MG63 (cell line): ENCODE measurements around the gene SUMO2. TPM values are rescaled to one million over a fixed set of nuclear protein-coding genes. Genes with fewer than 3 reads are reported as not detected.
"Not testable (repeated sequence)": the region's sequence is repeated elsewhere in the genome, so short reads cannot be mapped to it uniquely, and the experiment has no call there.

Source experiments
- DNase-seq: peaks from one replicate; pipeline ENCODE4 v3.0.0-alpha.2; 2020
- H3K27me3 ChIP-seq: fragments of 250-450 bp; sonication (Bioruptor Pico); 2 replicates; pipeline ENCODE4 v1.5.1; 2020; ENCODE audit warnings: mild to moderate bottlenecking, moderate library complexity
- H3K36me3 ChIP-seq: fragments of 250-450 bp; sonication (Bioruptor Pico); 2 replicates; pipeline ENCODE4 v1.5.1; 2020; ENCODE audit warnings: mild to moderate bottlenecking, moderate library complexity
- H3K4me3 ChIP-seq: fragments of 250-450 bp; sonication (Bioruptor Pico); 2 replicates; pipeline ENCODE4 v1.5.1; 2020; ENCODE audit warnings: mild to moderate bottlenecking, moderate library complexity
- H3K9me3 ChIP-seq: fragments of 250-450 bp; sonication (Bioruptor Pico); 2 replicates; pipeline ENCODE4 v1.5.1; 2020; ENCODE audit warnings: mild to moderate bottlenecking, moderate library complexity
- total RNA-seq: library from RNA; depleted of rRNA; stranded (reverse); fragments of >200 nt; shearing (Covaris generic); gene quantifications from 2 replicates; pipeline ENCODE4 v1.2.3, GENCODE V29; 2014; ENCODE audit warnings: low replicate concordance; rRNA removed

Gene SUMO2
- total RNA-seq = 145 and 181 TPM in 2 replicates

- Histone ChIP-seq H3K27me3 (no peaks in the 10 kb centered on the region), H3K9me3 (no peaks in the 10 kb centered on the region), H3K36me3 (peaks cover 39% of the 10 kb centered on the region), H3K4me3 (peak within 1 kb of the TSS; percentile 84)
- DNase-seq = peak; percentile 93
These were observed at the start of gene SUMO2 for GRCh38 chr17:75182569-75183436. Gene SUMO2, minus strand, starts transcription at chr17:75182959. Its CDS starts 125 bp downstream, at chr17:75182834.

- no peak for DNase-seq
- Histone ChIP-seq H3K27me3 (no peaks in the 10 kb centered on the region), H3K9me3 (no peaks in the 10 kb centered on the region), H3K4me3 (no peak overlapping the region), H3K36me3 (peaks cover 80% of the 10 kb centered on the region)
These were observed 49.1 kb upstream of the SUMO2 start for GRCh38 chr17:75231741-75232464.

- no peaks in the 10 kb centered on the region for H3K27me3 ChIP-seq
- no peak overlapping the region for H3K4me3 ChIP-seq
- DNase-seq = no peak
- H3K36me3 ChIP-seq = peaks cover 81% of the 10 kb centered on the region
- H3K9me3 ChIP-seq = no peaks in the 10 kb centered on the region
These were observed 48.3 kb upstream of the SUMO2 start for GRCh38 chr17:75231071-75231470.

- H3K27me3 ChIP-seq = no peaks in the 10 kb centered on the region
- H3K9me3 ChIP-seq = no peaks in the 10 kb centered on the region
- DNase-seq = no peak
- H3K36me3 ChIP-seq = peaks cover 80% of the 10 kb centered on the region
- no peak overlapping the region for H3K4me3 ChIP-seq
These were observed 46.1 kb upstream of the SUMO2 start for GRCh38 chr17:75228847-75229246.

GRCh38 chr17:75228305-75228704, 45.5 kb upstream of the SUMO2 start:
- peaks cover 82% of the 10 kb centered on the region for H3K36me3 ChIP-seq
- DNase-seq = no peak
- H3K27me3 ChIP-seq = no peaks in the 10 kb centered on the region
- no peaks in the 10 kb centered on the region for H3K9me3 ChIP-seq
- H3K4me3 ChIP-seq = no peak overlapping the region

- Histone ChIP-seq H3K9me3 (no peaks in the 10 kb centered on the region), H3K36me3 (peaks cover 83% of the 10 kb centered on the region), H3K4me3 (no peak overlapping the region), H3K27me3 (no peaks in the 10 kb centered on the region)
- DNase-seq = no peak
These were observed 45.0 kb upstream of the SUMO2 start for GRCh38 chr17:75227729-75228128.

GRCh38 chr17:75225016-75225415, 42.3 kb upstream of the SUMO2 start:
- H3K9me3 ChIP-seq = no peaks in the 10 kb centered on the region
- no peaks in the 10 kb centered on the region for H3K27me3 ChIP-seq
- H3K4me3 ChIP-seq = no peak overlapping the region
- no peak for DNase-seq
- peaks cover 82% of the 10 kb centered on the region for H3K36me3 ChIP-seq

- Histone ChIP-seq H3K9me3 (no peaks in the 10 kb centered on the region), H3K27me3 (no peaks in the 10 kb centered on the region), H3K4me3 (no peak overlapping the region), H3K36me3 (peaks cover 88% of the 10 kb centered on the region)
- DNase-seq = no peak
These were observed 37.1 kb upstream of the SUMO2 start for GRCh38 chr17:75219815-75220214.

GRCh38 chr17:75218131-75218530, 35.4 kb upstream of the SUMO2 start:
- H3K9me3 ChIP-seq = no peaks in the 10 kb centered on the region
- peaks cover 90% of the 10 kb centered on the region for H3K36me3 ChIP-seq
- DNase-seq = no peak
- no peak overlapping the region for H3K4me3 ChIP-seq
- H3K27me3 ChIP-seq = no peaks in the 10 kb centered on the region

GRCh38 chr17:75209061-75209460, 26.3 kb upstream of the SUMO2 start:
- Histone ChIP-seq H3K4me3 (no peak overlapping the region), H3K27me3 (no peaks in the 10 kb centered on the region), H3K9me3 (no peaks in the 10 kb centered on the region), H3K36me3 (peaks cover 54% of the 10 kb centered on the region)
- DNase-seq = no peak

GRCh38 chr17:75208161-75208560, 25.4 kb upstream of the SUMO2 start:
- no peak for DNase-seq
- no peaks in the 10 kb centered on the region for H3K27me3 ChIP-seq
- no peak overlapping the region for H3K4me3 ChIP-seq
- H3K9me3 ChIP-seq = no peaks in the 10 kb centered on the region
- peaks cover 45% of the 10 kb centered on the region for H3K36me3 ChIP-seq

GRCh38 chr17:75207760-75208159, 25.0 kb upstream of the SUMO2 start:
- Histone ChIP-seq H3K36me3 (peaks cover 41% of the 10 kb centered on the region), H3K27me3 (no peaks in the 10 kb centered on the region), H3K9me3 (no peaks in the 10 kb centered on the region), H3K4me3 (no peak overlapping the region; the same call in 1 of the 2 replicates)
- DNase-seq = no peak

GRCh38 chr17:75207050-75207407, 24.3 kb upstream of the SUMO2 start:
- Histone ChIP-seq H3K36me3 (peaks cover 37% of the 10 kb centered on the region), H3K4me3 (peak overlapping the region; percentile 90)
- not testable (repeated sequence) for H3K27me3 ChIP-seq, DNase-seq, H3K9me3 ChIP-seq

GRCh38 chr17:75205793-75206163, 23.0 kb upstream of the SUMO2 start:
- H3K4me3 ChIP-seq = peak overlapping the region; percentile 90
- H3K9me3 ChIP-seq = no peaks in the 10 kb centered on the region
- DNase-seq = no peak
- H3K36me3 ChIP-seq = peaks cover 27% of the 10 kb centered on the region
- no peaks in the 10 kb centered on the region for H3K27me3 ChIP-seq

GRCh38 chr17:75205037-75205792, 22.5 kb upstream of the SUMO2 start, which contains the start of gene NUP85:
Gene NUP85, plus strand, starts transcription at chr17:75205679. Its CDS starts 83 bp downstream, at chr17:75205762.
- H3K36me3 ChIP-seq = peaks cover 23% of the 10 kb centered on the region
- no peaks in the 10 kb centered on the region for H3K27me3 ChIP-seq
- H3K4me3 ChIP-seq = peak within 1 kb of the TSS; percentile 90
- H3K9me3 ChIP-seq = no peaks in the 10 kb centered on the region
- DNase-seq = peak; percentile 97

- Histone ChIP-seq H3K9me3 (no peaks in the 10 kb centered on the region), H3K36me3 (no peaks in the 10 kb centered on the region), H3K4me3 (no peak overlapping the region), H3K27me3 (no peaks in the 10 kb centered on the region)
- DNase-seq = no peak
These were observed 17.3 kb upstream of the SUMO2 start for GRCh38 chr17:75199886-75200618.
